OCI-M2 (cell line): ENCODE results near the gene UPF1.

Experiments
- DNase-seq: peaks from one replicate; lab custom pipeline; 2025; ENCODE audit not compliant: unreplicated experiment; lab: John Stamatoyannopoulos, UW

The UPF1 gene

DNA sequence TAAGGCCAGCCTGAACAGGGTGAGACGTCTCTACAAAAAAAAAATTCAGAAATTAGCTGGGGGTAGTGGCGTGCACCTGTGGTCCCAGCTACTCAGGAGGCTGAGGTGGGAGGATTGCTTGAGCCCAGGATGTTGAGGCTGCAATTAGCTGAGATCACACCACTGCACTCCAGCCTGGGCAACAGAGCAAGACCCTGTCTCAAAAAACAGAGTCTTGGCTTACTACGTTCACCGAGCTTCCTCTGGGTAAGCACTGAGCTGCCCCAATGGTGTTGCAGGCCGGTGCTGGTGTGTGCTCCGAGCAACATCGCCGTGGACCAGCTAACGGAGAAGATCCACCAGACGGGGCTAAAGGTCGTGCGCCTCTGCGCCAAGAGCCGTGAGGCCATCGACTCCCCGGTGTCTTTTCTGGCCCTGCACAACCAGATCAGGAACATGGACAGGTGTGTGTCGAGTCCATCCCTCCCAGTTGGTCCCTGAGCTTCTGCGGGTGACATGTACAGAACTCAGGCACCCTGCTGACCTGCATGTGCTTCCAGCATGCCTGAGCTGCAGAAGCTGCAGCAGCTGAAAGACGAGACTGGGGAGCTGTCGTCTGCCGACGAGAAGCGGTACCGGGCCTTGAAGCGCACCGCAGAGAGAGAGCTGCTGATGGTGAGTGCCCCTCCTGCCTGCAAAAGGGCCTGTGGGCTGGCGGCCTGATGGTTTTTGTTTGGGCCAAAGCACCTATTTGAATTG lies 24.1 kb downstream of the UPF1 start:
- DNase-seq, result no peak

DNA sequence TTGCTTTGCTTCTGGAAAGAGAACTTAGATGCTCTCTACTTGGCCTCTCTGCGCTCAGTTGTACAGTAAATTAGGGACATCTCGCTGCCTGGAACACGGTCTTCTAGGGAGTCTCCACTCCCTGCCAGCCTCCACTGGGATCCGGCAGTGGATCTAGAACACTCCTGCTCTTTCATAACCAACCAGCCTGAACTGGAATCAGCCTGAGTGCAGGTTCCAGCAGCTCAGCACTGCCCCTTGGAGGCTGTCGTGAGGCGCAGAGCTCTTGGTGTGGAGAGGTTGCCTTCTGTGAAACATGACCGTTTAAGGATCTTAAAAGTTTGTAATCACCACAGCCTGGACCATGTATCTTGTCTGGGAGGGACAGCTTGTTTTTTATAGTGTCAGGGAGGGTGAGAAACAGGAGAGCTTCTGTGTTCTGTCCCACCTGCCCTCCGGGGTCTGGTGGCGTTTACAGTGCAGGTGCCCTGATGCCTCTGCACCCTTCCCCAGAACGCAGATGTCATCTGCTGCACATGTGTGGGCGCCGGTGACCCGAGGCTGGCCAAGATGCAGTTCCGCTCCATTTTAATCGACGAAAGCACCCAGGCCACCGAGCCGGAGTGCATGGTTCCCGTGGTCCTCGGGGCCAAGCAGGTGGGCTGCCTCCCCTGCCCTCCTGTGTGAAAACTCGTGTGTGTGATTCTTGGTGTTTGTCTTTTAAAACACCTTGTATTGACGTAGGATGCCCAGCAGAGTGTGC lies 24.8 kb downstream of the UPF1 start:
- DNase-seq, result no peak

DNA sequence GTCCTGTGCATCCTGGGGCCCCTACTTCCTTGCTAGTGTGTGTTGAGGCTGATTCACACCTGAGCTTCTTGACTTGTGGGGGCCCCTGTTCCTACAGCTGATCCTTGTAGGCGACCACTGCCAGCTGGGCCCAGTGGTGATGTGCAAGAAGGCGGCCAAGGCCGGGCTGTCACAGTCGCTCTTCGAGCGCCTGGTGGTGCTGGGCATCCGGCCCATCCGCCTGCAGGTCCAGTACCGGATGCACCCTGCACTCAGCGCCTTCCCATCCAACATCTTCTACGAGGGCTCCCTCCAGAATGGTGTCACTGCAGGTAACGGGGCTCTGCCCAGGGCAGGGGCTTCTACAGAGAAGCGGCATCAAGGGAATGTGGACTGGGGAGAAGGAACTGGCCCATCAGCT lies 25.5 kb downstream of the UPF1 start:
- no peak for DNase-seq

DNA sequence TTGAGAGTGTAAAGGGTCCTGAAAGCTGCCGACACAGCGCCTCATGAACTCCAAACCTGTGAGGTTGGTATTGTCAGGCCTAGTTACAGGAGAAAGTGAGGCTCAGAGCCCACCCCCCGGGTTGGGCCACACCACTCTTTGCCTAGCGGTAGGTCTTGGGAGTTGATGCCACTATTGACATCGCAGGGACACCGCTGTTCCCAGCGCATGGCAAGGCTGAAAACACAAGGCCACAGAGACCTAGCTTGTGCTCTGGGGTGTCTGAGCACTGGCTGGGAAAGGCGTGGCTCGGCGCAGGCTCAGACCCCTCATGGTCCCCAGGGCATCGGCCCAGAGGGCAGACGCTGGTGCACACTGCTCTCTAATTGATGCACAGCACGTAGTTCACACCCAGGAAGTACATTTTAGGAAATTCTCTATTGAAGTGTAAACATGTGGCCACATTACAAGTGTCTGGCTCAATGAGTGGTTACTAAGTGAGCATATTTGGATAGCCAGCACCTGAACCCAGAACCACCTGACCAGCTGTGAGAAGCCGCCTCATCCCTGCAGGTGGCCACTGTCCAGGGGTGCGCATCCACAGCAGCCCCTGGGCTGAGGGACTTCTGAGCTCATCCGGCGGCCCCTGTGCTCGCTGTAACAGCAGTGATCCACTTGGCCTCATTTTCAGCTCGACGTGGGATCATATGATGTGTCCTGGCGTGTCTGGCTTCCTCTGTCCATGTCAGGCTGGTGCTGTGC lies 27.3 kb downstream of the UPF1 start:
- no peak for DNase-seq

DNA sequence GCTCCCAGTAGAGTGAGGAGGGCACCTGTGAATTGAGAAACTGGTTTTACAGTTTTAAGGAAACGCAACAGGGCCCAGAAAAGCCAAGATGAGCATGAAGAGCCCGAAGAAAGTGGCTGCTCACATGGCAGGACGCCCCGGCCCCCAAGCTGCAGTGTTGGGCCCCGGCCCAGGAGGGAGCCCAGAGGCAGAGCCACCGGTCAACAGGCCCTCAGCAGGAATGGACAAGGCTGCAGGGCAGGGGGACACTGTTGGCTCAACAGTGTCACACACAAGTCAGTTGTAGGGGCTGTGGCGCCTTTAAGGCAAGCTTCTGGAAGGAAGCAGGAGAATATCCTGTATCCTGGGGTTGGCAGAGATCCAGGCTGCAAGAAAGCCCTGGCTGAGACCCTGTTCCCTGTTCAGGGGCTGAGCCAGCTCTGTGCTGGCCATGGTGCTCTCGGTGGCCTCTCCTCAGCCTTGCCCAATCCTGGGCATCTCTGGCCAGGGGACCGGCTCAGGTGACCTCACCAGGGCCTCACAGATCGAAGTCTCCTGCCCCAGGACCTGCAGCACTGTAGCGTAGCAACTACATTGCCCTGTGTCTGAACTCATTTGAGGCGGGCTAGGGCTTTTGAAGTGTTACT lies 28.0 kb downstream of the UPF1 start:
- no peak for DNase-seq

DNA sequence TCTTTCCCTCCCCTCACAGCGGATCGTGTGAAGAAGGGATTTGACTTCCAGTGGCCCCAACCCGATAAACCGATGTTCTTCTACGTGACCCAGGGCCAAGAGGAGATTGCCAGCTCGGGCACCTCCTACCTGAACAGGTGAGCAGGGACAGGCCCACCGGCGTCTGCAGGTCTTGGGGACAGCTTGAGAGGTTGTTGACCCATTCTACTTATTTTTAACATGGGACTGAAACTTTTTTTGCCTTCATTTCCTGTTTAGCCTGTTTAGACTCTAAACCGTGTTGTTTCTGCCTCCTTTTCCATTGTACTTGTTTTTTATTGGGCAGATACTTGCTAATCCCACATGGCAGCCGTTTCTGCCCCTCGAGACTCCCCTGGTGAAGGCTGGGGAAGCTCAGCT lies 28.5 kb downstream of the UPF1 start:
- no peak for DNase-seq

DNA sequence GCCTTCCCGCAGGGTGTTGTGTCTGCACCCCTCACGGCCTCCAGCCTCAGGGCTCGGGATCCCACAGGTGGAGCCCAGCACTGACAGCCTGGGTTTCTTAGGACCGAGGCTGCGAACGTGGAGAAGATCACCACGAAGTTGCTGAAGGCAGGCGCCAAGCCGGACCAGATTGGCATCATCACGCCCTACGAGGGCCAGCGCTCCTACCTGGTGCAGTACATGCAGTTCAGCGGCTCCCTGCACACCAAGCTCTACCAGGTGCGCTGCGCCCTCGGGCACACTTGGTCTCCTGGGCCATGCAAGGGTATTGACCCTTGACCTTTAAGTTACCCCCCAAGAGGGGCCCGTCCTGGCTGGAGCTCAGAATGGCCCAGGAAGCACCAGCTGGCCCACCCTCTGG lies 29.0 kb downstream of the UPF1 start:
- no peak for DNase-seq

DNA sequence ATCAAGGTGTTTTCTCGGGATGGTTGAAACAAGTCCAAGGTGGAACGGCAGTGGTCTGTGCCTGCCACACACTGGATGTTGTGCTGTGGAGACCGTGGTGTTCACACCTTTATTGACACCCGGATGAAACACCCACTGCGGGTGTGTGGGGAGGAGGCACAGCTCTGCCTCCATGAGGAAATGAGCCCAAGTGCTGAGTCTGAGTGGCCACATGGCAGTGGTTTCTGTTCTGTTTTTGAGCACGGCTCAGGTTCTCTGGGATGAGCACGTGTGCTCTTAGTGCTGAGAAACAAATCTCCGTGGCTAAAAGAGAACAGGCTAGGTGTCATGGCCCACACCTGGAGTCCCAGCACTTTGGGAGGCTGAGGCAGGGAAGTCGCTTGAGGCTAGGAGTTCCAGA lies 29.5 kb downstream of the UPF1 start:
- no peak for DNase-seq

DNA sequence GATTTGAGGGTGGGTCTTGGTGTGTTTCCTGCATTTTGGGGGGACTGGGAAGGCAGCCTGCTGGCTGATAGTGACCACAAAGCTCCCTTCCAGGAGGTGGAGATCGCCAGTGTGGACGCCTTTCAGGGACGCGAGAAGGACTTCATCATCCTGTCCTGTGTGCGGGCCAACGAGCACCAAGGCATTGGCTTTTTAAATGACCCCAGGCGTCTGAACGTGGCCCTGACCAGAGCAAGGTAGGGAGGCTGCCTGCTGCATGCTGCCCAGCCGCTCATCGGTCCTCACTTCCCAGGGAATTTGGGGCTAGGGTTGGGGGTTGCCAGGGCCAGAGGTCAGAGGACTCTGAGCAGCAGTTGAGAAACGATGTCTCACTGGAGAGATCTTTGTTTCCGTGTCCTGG lies 30.2 kb downstream of the UPF1 start:
- no peak for DNase-seq

DNA sequence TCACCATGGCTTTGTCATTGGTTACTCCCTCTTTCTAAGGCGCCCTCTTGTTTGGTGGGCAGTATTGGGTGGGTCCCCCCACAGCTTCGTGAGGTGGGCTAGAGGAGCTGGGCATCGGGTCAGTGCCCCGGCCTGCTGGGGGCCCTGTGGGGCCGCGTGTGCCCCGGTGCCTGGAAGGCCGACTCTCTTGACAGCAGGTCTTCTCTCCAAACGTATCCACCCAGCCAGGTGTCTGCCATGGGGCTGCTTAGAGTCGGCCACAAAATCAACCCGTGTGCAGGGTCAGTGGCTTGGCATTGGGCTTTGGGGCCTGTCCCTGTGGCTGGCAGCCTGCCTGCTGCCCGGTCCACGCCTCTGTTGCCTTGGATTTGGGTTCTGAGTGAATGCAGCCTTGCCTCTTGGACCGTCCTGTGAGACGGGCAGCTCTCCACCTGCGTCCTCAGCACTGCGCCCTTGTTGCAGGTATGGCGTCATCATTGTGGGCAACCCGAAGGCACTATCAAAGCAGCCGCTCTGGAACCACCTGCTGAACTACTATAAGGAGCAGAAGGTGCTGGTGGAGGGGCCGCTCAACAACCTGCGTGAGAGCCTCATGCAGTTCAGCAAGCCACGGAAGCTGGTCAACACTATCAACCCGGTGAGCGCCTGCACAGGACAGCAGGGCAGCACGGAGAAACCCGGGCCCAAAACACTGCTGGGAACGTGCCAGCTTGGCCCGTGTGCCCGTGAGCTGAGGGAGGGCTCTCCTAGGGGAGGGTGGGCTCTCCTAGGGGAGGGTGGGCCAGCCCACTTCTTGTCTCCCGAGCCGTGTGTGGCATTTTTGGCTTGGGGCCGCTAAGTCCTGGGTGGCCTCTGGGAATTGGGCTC lies 31.4 kb downstream of the UPF1 start:
- no peak for DNase-seq

DNA sequence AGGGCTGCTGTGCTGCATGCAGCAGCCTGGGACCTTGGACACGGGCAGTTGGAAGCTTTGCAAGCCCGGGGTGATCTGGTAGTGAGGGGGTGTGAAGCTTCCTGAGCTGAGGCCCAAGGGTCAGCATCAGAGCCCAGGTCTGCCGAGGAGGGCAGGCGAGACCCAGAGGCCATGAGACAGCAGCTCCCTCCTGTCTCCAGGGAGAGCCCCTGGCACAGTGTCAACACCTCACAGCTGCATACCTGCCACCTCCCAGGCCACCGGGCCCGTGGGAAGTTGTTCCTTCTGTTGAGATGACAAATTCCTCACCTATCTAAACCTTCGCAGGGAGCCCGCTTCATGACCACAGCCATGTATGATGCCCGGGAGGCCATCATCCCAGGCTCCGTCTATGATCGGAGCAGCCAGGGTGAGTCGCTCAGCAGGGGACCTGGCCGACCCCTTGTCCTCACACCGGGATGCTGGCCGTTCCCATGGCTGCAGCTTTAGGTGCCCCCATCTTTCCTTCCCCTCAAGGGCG lies 32.1 kb downstream of the UPF1 start:
- no peak for DNase-seq

DNA sequence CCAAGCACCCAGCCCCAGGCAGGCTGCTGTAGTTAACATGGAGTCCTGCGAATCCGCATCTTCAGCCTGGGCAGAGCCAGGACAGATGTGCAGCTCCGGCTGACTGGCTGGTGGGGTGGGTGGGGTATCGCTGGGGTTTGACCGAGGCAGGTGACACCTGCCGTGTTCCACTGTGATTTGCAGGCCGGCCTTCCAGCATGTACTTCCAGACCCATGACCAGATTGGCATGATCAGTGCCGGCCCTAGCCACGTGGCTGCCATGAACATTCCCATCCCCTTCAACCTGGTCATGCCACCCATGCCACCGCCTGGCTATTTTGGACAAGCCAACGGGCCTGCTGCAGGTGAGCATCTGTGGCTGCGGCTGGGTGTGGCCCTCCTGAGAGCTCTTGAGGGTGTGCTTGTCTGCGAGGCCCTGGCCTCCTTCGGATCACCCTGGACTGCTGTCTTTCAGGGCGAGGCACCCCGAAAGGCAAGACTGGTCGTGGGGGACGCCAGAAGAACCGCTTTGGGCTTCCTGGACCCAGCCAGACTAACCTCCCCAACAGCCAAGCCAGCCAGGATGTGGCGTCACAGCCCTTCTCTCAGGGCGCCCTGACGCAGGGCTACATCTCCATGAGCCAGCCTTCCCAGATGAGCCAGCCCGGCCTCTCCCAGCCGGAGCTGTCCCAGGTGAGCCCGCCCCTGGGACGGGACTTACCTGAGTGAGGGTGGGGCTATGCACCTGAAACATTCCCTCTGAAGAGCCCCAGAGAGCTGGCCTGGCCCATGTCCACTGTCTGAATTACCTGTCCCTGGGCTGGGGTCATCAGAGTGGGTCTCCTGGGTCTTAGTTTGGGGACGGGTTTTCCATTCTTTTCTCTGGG lies 33.6 kb downstream of the UPF1 start:
- DNase-seq, result no peak

DNA sequence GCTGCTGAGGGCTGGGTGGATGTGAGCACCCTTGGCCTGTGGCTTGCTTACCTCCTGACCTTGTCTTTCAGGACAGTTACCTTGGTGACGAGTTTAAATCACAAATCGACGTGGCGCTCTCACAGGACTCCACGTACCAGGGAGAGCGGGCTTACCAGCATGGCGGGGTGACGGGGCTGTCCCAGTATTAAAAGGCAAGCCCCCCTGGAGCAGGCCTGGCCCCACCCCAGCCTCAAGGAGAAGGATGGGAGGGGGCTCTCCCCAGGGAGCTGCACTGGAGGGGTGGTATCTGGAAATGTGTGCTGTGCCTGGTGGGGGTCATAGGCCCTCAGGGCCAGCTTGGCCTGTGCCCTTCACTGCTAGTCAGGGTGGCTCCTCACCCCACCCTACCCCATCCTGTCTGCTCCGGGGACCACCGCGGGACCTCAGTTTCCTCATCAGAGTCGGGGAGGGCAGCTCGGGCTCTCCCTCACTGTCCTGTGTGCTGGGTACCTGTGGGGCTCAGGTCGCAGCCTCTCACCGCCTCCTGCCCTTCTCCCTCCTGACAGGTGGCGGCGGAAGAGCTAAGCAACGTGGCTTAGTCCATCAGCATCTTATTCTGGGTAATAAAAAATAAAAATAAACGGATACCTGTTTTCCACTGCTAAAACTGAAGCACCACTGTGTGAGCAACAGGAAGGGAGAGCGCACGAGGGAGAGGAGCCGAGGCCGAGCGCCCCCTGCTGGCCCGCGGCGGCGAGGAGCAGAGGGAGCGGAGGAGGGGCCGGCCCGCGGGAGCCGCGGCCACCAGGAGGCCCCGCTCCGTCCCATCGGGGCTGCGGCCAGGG lies 34.4 kb downstream of the UPF1 start:
- DNase-seq, result no peak

DNA sequence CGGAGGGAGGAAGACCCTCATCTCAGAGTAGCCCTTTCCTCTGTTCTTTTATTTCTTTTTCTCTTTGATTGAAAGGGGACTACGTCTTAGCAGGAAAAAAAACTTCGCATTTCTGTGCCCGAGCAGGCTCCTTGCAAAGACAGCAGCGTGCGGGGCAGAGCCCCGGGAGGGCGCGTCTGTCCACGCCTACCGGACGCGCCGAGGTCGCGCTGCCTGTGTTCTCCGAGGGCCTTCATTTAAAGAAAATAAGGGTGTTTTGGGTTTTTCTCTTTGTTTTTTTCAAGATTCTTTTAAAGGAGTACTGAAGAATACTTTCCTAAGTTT lies 35.0 kb downstream of the UPF1 start:
- DNase-seq, result no peak

DNA sequence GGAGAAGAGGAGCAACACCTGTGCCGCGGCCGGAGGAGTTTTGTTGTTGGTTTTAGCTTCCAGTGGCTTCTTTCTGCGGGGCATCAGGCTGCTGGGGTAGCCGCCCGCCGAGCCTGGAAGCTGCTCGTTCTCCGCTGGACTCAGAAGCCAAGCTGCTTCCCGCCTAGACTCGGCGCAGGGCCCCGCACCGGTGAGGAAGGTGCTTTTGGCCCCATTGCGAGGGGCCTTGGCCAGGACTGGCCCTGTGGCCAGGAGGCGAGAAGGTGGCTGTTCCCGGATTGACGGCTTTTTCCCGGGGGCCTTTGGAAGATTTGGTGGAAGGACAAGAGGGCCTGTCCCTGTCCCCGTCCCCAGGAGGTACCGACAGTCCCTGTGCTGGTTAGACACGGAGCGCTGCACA lies 35.4 kb downstream of the UPF1 start:
- no peak for DNase-seq

DNA sequence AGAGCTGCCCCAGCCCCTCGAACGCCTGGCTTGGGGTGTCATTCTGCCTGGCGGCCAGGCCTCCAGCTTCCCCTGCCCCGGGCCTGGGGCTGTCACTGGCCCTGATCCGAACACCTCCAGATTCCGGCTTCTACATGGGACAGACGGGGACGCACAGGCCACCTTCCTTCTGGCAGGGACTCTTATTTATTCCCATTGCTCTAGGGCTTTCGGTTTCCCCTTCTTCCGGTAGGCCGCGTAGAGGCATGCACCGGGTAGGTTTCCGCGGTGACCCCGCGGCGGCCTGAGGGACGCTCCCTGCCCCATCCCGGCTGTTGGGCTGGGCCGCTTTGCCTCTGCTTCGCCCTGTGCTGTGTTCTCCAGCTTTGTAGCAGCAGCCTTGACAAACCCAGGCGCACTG lies 36.0 kb downstream of the UPF1 start:
- no peak for DNase-seq

DNA sequence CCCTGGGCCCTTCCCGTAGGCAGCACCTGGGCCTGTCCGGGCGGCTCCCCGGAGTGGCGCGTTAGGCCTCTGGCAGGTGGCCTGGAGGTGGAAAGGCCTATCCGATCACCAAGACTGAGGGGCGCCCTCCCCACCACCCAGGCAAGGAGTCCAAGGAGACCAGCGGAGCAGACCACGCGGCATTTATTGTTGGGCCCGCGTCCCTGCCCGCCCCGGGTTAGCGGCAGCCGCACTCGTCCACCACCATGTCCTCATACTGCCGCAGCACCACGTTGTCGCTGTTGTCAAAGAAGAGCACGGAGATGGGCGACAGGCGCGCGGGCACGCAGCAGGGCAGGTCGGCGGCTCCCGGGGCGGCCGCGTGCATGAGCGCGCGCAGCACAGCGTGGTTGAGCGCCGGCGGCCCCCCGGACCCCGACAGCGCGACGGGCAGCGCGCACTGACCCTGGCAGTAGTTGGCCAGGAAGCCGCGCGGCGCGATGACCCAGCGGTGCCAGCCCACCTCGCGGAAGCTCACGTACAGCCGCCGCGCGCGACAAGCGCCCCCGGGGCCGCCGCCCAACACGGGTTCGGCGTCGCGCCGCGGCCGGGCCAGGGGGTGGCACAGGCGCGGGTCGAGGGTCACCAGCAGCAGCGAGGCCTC lies 36.7 kb downstream of the UPF1 start:
- no peak for DNase-seq

DNA sequence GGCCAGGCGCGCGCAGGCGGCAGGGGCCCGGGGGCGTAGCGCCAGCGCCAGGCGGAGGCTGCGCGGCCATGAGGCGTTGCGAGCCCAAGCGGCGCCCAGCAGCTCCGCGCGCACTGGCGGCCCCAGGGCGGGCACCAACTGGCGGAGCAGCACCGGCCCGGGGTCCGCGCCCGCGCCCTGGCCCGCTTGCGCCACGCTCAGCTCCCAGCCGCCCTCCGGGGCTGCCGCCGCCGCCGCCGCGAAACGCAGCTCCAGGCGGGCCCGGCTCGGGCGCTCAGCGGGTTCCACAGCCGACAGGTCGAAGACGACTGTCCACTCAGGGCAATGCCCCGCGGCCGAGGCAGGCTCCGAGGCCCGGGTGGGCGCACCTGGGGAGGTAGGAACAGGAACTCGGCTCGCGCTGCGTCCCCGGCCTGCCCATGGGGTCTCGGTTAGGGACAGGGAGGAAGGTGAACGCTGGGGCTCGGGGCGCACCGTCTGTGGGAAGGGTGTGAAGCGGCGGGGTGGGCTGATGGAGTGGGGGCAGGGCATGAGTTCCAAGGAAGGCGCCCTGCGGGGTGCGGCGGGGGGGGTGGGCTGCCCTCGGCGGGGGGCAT lies 37.4 kb downstream of the UPF1 start:
- DNase-seq, result no peak
